ES-I3 (cell line): ENCODE measurements around the gene LIFR.

ENCODE experiments used
- H3K36me3 ChIP-seq: 2 replicates; pipeline ENCODE4 v1.6.1; 2013; ENCODE audit warnings: mild to moderate bottlenecking, low read length, control low read depth, moderate library complexity; ENCODE audit not compliant: insufficient read depth
- H3K4me1 ChIP-seq: 2 replicates; pipeline ENCODE4 v1.6.1; 2013; ENCODE audit warnings: mild to moderate bottlenecking, control low read depth, low read length; ENCODE audit not compliant: insufficient read depth
- H3K9ac ChIP-seq: 2 replicates; pipeline ENCODE4 v1.6.1; 2013; ENCODE audit warnings: low read depth, mild to moderate bottlenecking, low read length, moderate library complexity
- H3K9me3 ChIP-seq: 2 replicates; pipeline ENCODE4 v1.6.1; 2013; ENCODE audit warnings: mild to moderate bottlenecking, low read length, moderate library complexity; ENCODE audit not compliant: control insufficient read depth, insufficient read depth

LIFR gene

GRCh38 chr5:38595132-38595745 is 38.8 kb upstream of the LIFR start:
- peaks cover 16% of the 10 kb centered on the region; the same call in 1 of the 2 replicates for H3K4me1 ChIP-seq
- H3K9ac ChIP-seq = no peak overlapping the region
- no peaks in the 10 kb centered on the region for H3K9me3 ChIP-seq
- no peaks in the 10 kb centered on the region for H3K36me3 ChIP-seq

- no peaks in the 10 kb centered on the region for H3K9me3 ChIP-seq
- H3K4me1 ChIP-seq = peaks cover 11% of the 10 kb centered on the region; the same call in 1 of the 2 replicates
- H3K36me3 ChIP-seq = no peaks in the 10 kb centered on the region
- H3K9ac ChIP-seq = no peak overlapping the region
These were observed 37.5 kb upstream of the LIFR start for GRCh38 chr5:38593959-38594358.

GRCh38 chr5:38591523-38591849 is 35.0 kb upstream of the LIFR start:
- H3K9ac ChIP-seq = no peak overlapping the region
- H3K4me1 ChIP-seq = peaks cover 6% of the 10 kb centered on the region; the same call in 1 of the 2 replicates
- H3K9me3 ChIP-seq = no peaks in the 10 kb centered on the region
- no peaks in the 10 kb centered on the region for H3K36me3 ChIP-seq

DNA sequence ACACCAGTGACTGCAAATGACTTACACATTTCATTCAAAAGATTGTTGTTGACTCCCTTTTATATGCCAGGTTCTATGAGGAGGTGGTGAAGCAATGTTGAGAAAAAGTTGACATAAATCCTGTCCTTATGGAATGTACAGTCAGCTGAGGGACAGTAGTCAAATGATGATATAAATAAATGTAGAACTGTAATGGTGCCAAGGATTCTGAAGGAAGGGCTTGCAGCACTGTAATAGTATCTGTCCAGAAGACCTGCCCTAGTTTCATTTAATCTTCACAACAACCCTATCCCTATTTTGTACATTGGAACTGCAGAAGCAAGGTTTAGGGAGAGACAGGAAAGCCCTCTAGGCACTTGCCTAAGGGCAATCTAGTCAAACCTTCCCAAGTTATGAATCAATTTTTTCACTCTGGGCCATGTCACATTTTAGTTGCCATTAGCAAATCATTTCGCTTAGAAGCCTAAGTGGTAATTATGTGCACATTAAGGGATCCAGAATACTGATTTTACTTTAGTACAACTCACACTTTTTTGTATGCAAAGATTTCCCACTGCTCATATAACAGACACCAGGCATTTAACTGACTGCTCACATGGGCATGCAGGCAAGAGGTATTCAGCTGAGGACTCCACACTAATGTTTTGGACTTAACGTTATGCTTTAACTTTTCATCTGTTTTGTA is 34.5 kb upstream of the LIFR start:
- Histone ChIP-seq H3K4me1 (peaks cover 6% of the 10 kb centered on the region; the same call in 1 of the 2 replicates), H3K9ac (no peak overlapping the region), H3K9me3 (no peaks in the 10 kb centered on the region), H3K36me3 (no peaks in the 10 kb centered on the region)

GRCh38 chr5:38589629-38590028 is 33.2 kb upstream of the LIFR start:
- Histone ChIP-seq H3K9ac (no peak overlapping the region), H3K4me1 (no peaks in the 10 kb centered on the region), H3K36me3 (no peaks in the 10 kb centered on the region), H3K9me3 (no peaks in the 10 kb centered on the region)

DNA sequence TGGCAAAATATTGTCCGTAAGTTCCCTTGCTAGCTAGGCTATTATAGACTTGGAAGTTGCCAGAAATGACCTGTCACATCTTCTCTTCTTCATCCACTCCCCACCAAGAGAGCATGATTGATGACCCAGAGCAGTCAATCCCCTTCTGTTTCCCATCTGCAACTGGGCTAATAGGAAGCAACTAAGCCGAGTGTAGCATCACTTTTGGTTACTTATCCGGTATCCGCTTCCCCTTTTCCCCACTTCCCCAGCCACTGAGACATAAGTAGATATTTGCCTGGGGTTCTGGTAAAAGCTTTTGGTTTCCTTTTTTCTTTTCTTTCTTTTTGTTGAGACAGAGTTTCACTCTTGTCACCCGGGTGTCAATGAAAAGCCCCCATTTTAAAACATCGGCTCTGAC is 29.4 kb upstream of the LIFR start:
- Histone ChIP-seq H3K9me3 (no peaks in the 10 kb centered on the region), H3K4me1 (no peaks in the 10 kb centered on the region; the same call in 1 of the 2 replicates), H3K9ac (no peak overlapping the region), H3K36me3 (no peaks in the 10 kb centered on the region)

DNA sequence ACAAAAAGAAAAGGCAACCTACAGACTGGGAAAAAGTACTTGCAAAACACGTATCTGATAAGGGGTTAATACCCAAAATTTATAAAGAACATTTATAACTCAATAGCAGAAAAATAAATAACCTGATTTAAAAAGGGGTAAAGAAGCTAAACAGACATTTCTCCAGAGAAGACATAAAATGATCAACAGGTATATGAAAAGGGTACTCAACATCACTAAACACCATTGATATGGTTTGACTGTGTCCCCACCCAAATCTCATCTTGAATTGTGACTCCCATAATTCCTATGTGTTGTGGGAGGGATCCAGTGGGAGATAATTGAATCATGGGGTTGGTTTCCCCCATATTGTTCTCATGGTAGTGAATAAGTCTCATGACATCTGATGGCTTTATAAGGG is 27.1 kb upstream of the LIFR start:
- no peaks in the 10 kb centered on the region for H3K36me3 ChIP-seq
- H3K9ac ChIP-seq = no peak overlapping the region
- no peaks in the 10 kb centered on the region; the same call in 1 of the 2 replicates for H3K4me1 ChIP-seq
- H3K9me3 ChIP-seq = no peaks in the 10 kb centered on the region

- Histone ChIP-seq H3K9me3 (no peaks in the 10 kb centered on the region), H3K9ac (no peak overlapping the region), H3K36me3 (no peaks in the 10 kb centered on the region), H3K4me1 (no peaks in the 10 kb centered on the region; the same call in 1 of the 2 replicates)
These were observed 26.5 kb upstream of the LIFR start for GRCh38 chr5:38582975-38583319.

GRCh38 chr5:38582293-38582974 is 26.0 kb upstream of the LIFR start:
- Histone ChIP-seq H3K4me1 (no peaks in the 10 kb centered on the region; the same call in 1 of the 2 replicates), H3K36me3 (no peaks in the 10 kb centered on the region), H3K9ac (no peak overlapping the region), H3K9me3 (no peaks in the 10 kb centered on the region)

DNA sequence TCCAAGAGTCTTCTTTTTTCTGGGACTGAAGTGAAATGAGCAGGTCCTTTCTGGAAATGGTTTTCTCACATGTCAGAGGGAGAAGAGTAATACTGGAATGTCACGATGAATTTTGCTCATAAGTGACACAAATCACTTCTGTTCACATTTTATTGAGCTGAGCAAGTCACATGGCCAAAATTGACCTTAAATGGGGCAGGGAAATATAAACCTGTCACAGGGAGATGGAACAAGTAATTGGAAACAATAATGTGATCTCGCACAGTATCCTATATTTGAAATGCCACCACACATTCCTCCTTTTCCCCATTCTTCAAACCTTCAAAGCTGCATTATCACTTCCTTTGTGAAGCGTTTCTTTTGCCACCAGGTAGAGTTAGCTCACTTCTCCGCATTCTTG is 25.2 kb upstream of the LIFR start:
- Histone ChIP-seq H3K36me3 (no peaks in the 10 kb centered on the region), H3K9me3 (no peaks in the 10 kb centered on the region), H3K4me1 (no peaks in the 10 kb centered on the region; the same call in 1 of the 2 replicates), H3K9ac (no peak overlapping the region)

DNA sequence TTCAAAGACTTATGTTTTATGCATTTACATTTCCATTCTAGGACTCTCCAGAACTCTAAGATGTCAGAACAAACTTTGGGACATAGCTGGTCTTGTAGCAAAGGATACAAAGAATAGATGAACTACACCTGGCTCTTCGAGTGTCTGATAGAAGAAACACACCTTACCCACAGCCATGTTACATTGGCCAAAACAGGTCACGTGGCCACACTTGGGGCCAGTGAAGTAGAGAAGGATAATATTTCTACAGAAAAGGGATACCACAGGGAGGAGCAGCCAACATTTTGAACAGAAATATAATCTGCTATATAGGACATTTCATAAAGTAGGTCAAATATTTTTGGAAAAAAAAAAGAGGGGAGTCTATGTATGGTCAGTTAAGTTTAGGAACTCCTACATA is 22.7 kb upstream of the LIFR start:
- H3K36me3 ChIP-seq = no peaks in the 10 kb centered on the region
- H3K9ac ChIP-seq = no peak overlapping the region
- no peaks in the 10 kb centered on the region; the same call in 1 of the 2 replicates for H3K4me1 ChIP-seq
- H3K9me3 ChIP-seq = no peaks in the 10 kb centered on the region

DNA sequence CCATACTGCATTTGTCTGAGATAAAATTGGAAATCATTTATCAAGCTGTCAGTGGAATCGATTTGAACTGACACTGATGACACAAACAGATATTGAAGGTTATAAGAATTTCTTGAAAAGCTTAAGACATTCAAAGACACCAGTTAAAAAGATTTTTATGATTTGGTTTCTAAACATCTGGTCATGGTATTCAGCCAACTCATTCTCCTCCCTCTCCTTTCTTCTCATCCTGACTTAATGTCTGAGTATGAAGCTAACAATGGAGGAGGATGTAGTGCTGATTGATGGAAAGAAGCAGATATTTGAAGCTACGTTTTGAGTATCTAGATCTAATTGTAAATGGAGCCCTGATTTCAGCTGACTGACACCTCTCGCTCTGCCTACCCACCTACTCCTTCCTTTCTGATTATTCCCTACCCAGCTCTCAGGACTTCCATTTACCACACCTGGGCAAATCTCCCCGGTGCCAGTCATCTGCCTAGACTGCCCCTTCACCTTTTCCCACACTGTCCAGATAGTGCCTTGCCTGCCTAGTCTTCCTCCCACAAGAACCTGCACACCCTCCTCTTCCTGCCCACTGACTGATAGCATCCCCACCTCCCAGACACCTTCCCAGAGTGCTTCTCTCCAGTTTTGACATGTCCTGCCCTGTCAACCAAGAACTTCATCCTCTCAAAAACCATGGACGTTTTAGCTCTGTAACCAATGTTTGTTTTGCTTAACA is 20.7 kb upstream of the LIFR start:
- H3K9ac ChIP-seq = no peak overlapping the region
- H3K4me1 ChIP-seq = no peaks in the 10 kb centered on the region; the same call in 1 of the 2 replicates
- H3K36me3 ChIP-seq = no peaks in the 10 kb centered on the region
- H3K9me3 ChIP-seq = no peaks in the 10 kb centered on the region

- no peaks in the 10 kb centered on the region for H3K36me3 ChIP-seq
- no peaks in the 10 kb centered on the region for H3K9me3 ChIP-seq
- H3K4me1 ChIP-seq = no peaks in the 10 kb centered on the region
- no peak overlapping the region for H3K9ac ChIP-seq
These were observed 20.0 kb upstream of the LIFR start for GRCh38 chr5:38576442-38576841.

DNA sequence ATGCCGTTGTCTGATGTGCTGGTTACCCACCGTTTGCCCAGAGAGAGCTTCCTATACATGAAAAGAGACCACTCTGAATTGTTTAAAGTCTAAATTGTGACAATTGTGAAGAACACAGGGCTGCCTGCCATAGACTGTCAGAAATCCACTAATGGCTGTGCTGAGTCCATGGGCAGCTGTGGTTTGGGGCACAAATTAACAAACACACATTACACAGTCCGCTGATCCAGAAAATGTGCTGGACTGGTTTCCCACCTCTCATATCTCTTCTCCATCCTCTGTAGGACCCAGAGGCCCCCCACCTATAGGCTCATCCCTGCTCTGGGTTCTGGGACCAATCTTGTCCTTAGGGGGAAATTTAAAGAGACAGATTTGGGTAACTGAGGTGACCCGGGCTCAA is 19.0 kb upstream of the LIFR start:
- Histone ChIP-seq H3K9ac (no peak overlapping the region), H3K9me3 (no peaks in the 10 kb centered on the region), H3K4me1 (no peaks in the 10 kb centered on the region), H3K36me3 (no peaks in the 10 kb centered on the region)
